Thyroid gland (tissue), 4 donors: Measurements from ENCODE around the gene CHN2.

Experiments used
- CTCF ChIP-seq, 6 experiments: fragments of 200-600 bp in 3 of 6; fragments of 450-650 bp in 3 of 6; sonication (generic) in 3 of 6; IDR thresholded peaks; one replicate each; pipeline ENCODE4 v1.5.1; 2016 to 2019; ENCODE audit warnings: antibody characterized with exemption in 6 of 6, mild to moderate bottlenecking in 2 of 6, inconsistent platforms in 1 of 6, moderate library complexity in 1 of 6
- POLR2A ChIP-seq, 2 donors: fragments of 450-650 bp; IDR thresholded peaks; one replicate each; pipeline ENCODE4 v1.6.1; 2017; ENCODE audit warnings: antibody characterized with exemption in 2 of 2, mild to moderate bottlenecking in 2 of 2, moderate library complexity in 1 of 2

- no peak for TF ChIP-seq POLR2A (IDR thresholded peaks at IDR 0.05)
- TF ChIP-seq CTCF (IDR thresholded peaks at IDR 0.05), result no peak
These were observed 249.7 kb downstream of the CHN2 start for GRCh38 chr7:29444267-29444666.
